Measurements from ENCODE around the gene LRFN5.

DNA sequence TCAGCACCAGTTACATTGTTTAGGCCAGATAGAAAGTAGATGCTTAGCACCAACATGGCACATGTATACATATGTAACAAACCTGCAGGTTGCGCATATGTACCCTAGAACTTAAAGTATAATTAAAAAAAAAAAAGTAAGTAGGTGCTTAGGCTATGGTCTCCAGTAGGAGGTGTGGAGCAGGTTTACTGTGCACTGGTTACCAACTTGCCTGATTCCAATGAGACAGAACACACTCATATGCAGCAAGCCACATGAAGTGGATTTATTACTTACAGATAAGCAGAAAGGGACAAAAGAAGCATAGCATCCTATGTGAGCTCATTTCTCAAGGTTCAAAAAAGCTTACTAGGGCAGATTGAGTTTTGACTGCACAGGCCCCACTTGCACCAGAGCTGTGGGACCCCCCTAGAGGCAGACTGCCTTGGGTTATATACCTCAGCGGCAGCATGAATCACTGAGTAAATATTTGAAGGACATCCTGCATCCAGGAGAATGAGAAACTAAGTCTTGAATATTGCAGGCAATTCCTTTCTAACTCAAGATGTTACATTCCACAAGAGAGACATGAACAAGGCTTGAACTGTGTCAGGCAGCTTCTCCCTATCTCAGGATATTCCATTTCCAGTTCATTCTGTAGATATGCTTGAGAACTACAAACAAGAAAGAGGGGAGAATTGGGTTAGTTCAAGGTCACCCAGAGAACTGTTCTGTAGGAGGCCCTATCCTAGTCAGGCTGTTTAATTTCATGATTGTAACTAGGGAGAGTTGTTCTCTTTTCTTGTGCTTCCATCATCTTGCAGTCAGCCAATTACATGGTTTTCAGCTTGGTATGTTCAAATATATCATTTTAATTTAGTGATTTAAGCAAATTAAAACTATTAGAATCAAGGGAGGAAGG is 30.1 kb downstream of the LRFN5 start:
- TF ChIP-seq, protein P1, sequence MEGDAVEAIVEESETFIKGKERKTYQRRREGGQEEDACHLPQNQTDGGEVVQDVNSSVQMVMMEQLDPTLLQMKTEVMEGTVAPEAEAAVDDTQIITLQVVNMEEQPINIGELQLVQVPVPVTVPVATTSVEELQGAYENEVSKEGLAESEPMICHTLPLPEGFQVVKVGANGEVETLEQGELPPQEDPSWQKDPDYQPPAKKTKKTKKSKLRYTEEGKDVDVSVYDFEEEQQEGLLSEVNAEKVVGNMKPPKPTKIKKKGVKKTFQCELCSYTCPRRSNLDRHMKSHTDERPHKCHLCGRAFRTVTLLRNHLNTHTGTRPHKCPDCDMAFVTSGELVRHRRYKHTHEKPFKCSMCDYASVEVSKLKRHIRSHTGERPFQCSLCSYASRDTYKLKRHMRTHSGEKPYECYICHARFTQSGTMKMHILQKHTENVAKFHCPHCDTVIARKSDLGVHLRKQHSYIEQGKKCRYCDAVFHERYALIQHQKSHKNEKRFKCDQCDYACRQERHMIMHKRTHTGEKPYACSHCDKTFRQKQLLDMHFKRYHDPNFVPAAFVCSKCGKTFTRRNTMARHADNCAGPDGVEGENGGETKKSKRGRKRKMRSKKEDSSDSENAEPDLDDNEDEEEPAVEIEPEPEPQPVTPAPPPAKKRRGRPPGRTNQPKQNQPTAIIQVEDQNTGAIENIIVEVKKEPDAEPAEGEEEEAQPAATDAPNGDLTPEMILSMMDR (IDR thresholded peaks at IDR 0.05; ENCODE audit: low read depth, low read length), result no peak
- no peak for TF ChIP-seq POLR2A (IDR thresholded peaks at IDR 0.05; ENCODE audit: extremely low read depth, insufficient read length)
- TF ChIP-seq, protein P2, sequence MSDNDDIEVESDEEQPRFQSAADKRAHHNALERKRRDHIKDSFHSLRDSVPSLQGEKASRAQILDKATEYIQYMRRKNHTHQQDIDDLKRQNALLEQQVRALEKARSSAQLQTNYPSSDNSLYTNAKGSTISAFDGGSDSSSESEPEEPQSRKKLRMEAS (IDR thresholded peaks at IDR 0.05; ENCODE audit: low read depth, low read length), result no peak
